MCF 10A (cell line): Measurements from ENCODE around the gene CYBC1. TPM values are rescaled to one million over a fixed set of nuclear protein-coding genes. Genes with fewer than 3 reads are reported as not detected.

Experiments used
- BruUV-seq: library from RNA; stranded (reverse); fragments of 400-500 nt; replicated peaks from 2 replicates; lab custom pipeline; 2021; lab: Mats Ljungman, UMichigan
- CTCF ChIA-PET: fragments of 300-600 bp; sonication (Branson Sonifier 250); formaldehyde crosslinking; extraction: SDS; loops from one replicate; lab custom pipeline; 2021; ENCODE audit warnings: antibody characterized with exemption, inconsistent platforms; lab: Yijun Ruan, JAX
- POLR2A ChIA-PET: fragments of 300-600, 350-650 bp; sonication (Branson Sonifier 250); formaldehyde crosslinking; extraction: SDS; loops from one replicate; lab custom pipeline; 2020; ENCODE audit warnings: antibody characterized with exemption, inconsistent platforms; lab: Yijun Ruan, JAX
- DNase-seq: peaks from one replicate; pipeline ENCODE4 v3.0.0-alpha.2; 2018; ENCODE audit not compliant: unreplicated experiment
- H3K27ac Mint-ChIP-seq: one replicate; pipeline ENCODE4 v1.8.0; 2022; ENCODE audit warnings: mild to moderate bottlenecking, low read depth, mixed read lengths; ENCODE audit not compliant: unreplicated experiment
- H3K27me3 Mint-ChIP-seq: one replicate; pipeline ENCODE4 v1.8.0; 2022; ENCODE audit warnings: mixed read lengths; ENCODE audit not compliant: insufficient read depth, unreplicated experiment
- H3K36me3 Mint-ChIP-seq: one replicate; pipeline ENCODE4 v1.8.0; 2022; ENCODE audit warnings: mild to moderate bottlenecking, moderate library complexity, mixed read lengths; ENCODE audit not compliant: insufficient read depth, unreplicated experiment
- H3K4me1 Mint-ChIP-seq: one replicate; pipeline ENCODE4 v1.8.0; 2022; ENCODE audit warnings: mixed read lengths; ENCODE audit not compliant: insufficient read depth, unreplicated experiment
- H3K4me3 Mint-ChIP-seq: one replicate; pipeline ENCODE4 v1.8.0; 2022; ENCODE audit warnings: mild to moderate bottlenecking, moderate library complexity, mixed read lengths; ENCODE audit not compliant: unreplicated experiment
- H3K9me3 Mint-ChIP-seq: one replicate; pipeline ENCODE4 v1.8.0; 2022; ENCODE audit warnings: mixed read lengths; ENCODE audit not compliant: unreplicated experiment
- CTCF ChIP-seq: fragments of 200-600 bp; IDR thresholded peaks from one replicate; pipeline ENCODE4 v1.8.0; 2022; ENCODE audit warnings: antibody characterized with exemption, mild to moderate bottlenecking; ENCODE audit not compliant: unreplicated experiment
- intact Hi-C: fragments of 100-400 bp; cut with micrococcal nuclease; formaldehyde crosslinking; loops from 2 replicates; pipeline ENCODE4 v1.14.1; 2022
- total RNA-seq: library from RNA; stranded (reverse); gene quantifications from 2 replicates; pipeline ENCODE4 v1.2.3, GENCODE V29; 2022

Gene CYBC1
- total RNA-seq, 1 experiment from 2014 or later = 38.0 TPM

- H3K27ac Mint-ChIP-seq = no peak overlapping the region
- POLR2A ChIA-PET = interaction anchor here (0.6 kb wide), 1 partner anchor 29 kb away, joined by 3 read pairs; the partner anchor contains the start of gene FOXK2
- H3K27me3 Mint-ChIP-seq = no peaks in the 10 kb centered on the region
- peaks cover 30% of the 10 kb centered on the region for H3K4me1 Mint-ChIP-seq
- H3K4me3 Mint-ChIP-seq = no peak overlapping the region
- no TSS peak for BruUV-seq
- no peak for DNase-seq
- no peak for TF ChIP-seq CTCF
- H3K9me3 Mint-ChIP-seq = no peaks in the 10 kb centered on the region
- peaks cover 26% of the 10 kb centered on the region for H3K36me3 Mint-ChIP-seq
- intact Hi-C loops = no loop called here
- CTCF ChIA-PET = interaction anchor here (0.6 to 0.7 kb wide), 2 partner anchors 9 to 13 kb away, joined by 3 to 4 read pairs; no protein-coding TSS in a partner anchor
Measured at GRCh38 chr17:82489851-82490511, 39.4 kb upstream of the CYBC1 start.

- intact Hi-C loops = no loop called here
- BruUV-seq = no TSS peak
- Mint-ChIP-seq H3K4me3 (no peak overlapping the region), H3K4me1 (peaks cover 26% of the 10 kb centered on the region), H3K36me3 (peaks cover 23% of the 10 kb centered on the region), H3K27me3 (no peaks in the 10 kb centered on the region), H3K27ac (peak overlapping the region; percentile 61), H3K9me3 (no peaks in the 10 kb centered on the region)
- DNase-seq = no peak
- ChIA-PET CTCF (interaction anchor here (0.6 kb wide), 1 partner anchor 14 kb away, joined by 3 read pairs; no protein-coding TSS in a partner anchor), POLR2A (no interaction called here)
- no peak for TF ChIP-seq CTCF
Measured at GRCh38 chr17:82489117-82489516, 38.6 kb upstream of the CYBC1 start.

GRCh38 chr17:82487910-82488309, 37.4 kb upstream of the CYBC1 start:
- POLR2A ChIA-PET = no interaction called here
- H3K4me3 Mint-ChIP-seq = no peak overlapping the region

More at GRCh38 chr17:82487910-82488309, 37.4 kb upstream of the CYBC1 start:
- peaks cover 24% of the 10 kb centered on the region for H3K36me3 Mint-ChIP-seq
- BruUV-seq = no TSS peak
- intact Hi-C loops = no loop called here
- no peaks in the 10 kb centered on the region for H3K27me3 Mint-ChIP-seq
- DNase-seq = no peak
- H3K27ac Mint-ChIP-seq = no peak overlapping the region
- H3K9me3 Mint-ChIP-seq = no peaks in the 10 kb centered on the region
- peaks cover 14% of the 10 kb centered on the region for H3K4me1 Mint-ChIP-seq
- TF ChIP-seq CTCF = no peak
- CTCF ChIA-PET = interaction anchor here (0.6 kb wide), 1 partner anchor 11 kb away, joined by 4 read pairs; no protein-coding TSS in a partner anchor
